H9 (cell line): ENCODE results near the gene CAMTA1. TPM values are rescaled to one million over a fixed set of nuclear protein-coding genes. Genes with fewer than 3 reads are reported as not detected.
A peak's percentile ranks its signal among the peaks of the same experiment; 100 is the strongest.

Source experiments
- DNase-seq: peaks from one replicate; pipeline ENCODE4 v3.0.0-alpha.2; 2017
- H2AFZ ChIP-seq: one replicate; pipeline ENCODE4 v1.6.1; 2013; ENCODE audit warnings: mild to moderate bottlenecking, low read length, control low read depth, moderate library complexity
- H2AK5ac ChIP-seq: 2 replicates; pipeline ENCODE4 v1.6.1; 2013; ENCODE audit warnings: low read length, control low read depth, mixed read lengths; ENCODE audit not compliant: insufficient read length
- H2BK120ac ChIP-seq: one replicate; pipeline ENCODE4 v1.6.1; 2013; ENCODE audit warnings: low read depth, mild to moderate bottlenecking, low read length, control low read depth, inconsistent platforms; ENCODE audit not compliant: poor library complexity, severe bottlenecking
- H2BK12ac ChIP-seq: 2 replicates; pipeline ENCODE4 v1.6.1; 2013; ENCODE audit warnings: low read length, control low read depth, mixed read lengths, low read depth; ENCODE audit not compliant: insufficient read length
- H2BK15ac ChIP-seq: 2 replicates; pipeline ENCODE4 v1.6.1; 2013; ENCODE audit warnings: low read depth, low read length, control low read depth
- H2BK20ac ChIP-seq: one replicate; pipeline ENCODE4 v1.6.1; 2013; ENCODE audit warnings: low read depth, mild to moderate bottlenecking, low read length, control low read depth, inconsistent platforms; ENCODE audit not compliant: poor library complexity, severe bottlenecking
- H2BK5ac ChIP-seq: 2 replicates; pipeline ENCODE4 v1.6.1; 2013; ENCODE audit warnings: low read length, control low read depth, mixed read lengths; ENCODE audit not compliant: insufficient read length
- H3K14ac ChIP-seq: 2 replicates; pipeline ENCODE4 v1.6.1; 2013; ENCODE audit warnings: low read length, control low read depth; ENCODE audit not compliant: insufficient read depth
- H3K18ac ChIP-seq: 2 replicates; pipeline ENCODE4 v1.6.1; 2013; ENCODE audit warnings: low read depth, mild to moderate bottlenecking, mixed read lengths, low read length, control low read depth; ENCODE audit not compliant: insufficient read length
- H3K23ac ChIP-seq: 2 replicates; pipeline ENCODE4 v1.6.1; 2013; ENCODE audit warnings: low read length, control low read depth, mixed read lengths, low read depth; ENCODE audit not compliant: insufficient read length
- H3K23me2 ChIP-seq: 2 replicates; pipeline ENCODE4 v1.6.1; 2013; ENCODE audit warnings: low read depth, mild to moderate bottlenecking, mixed read lengths, low read length, control low read depth; ENCODE audit not compliant: insufficient read length, poor library complexity, severe bottlenecking
- H3K27ac ChIP-seq: 2 replicates; pipeline ENCODE4 v1.5.1; 2013; ENCODE audit warnings: low read length, control low read depth, mixed read lengths, low read depth; ENCODE audit not compliant: insufficient read length
- H3K27me3 ChIP-seq: 2 replicates; pipeline ENCODE4 v1.6.1; 2013; ENCODE audit warnings: low read length, control low read depth, inconsistent platforms; ENCODE audit not compliant: insufficient read depth
- H3K4ac ChIP-seq: 2 replicates; pipeline ENCODE4 v1.6.1; 2013; ENCODE audit warnings: low read depth, mild to moderate bottlenecking, control low read depth, inconsistent platforms, low read length, moderate library complexity
- H3K4me1 ChIP-seq: 2 replicates; pipeline ENCODE4 v1.6.1; 2013; ENCODE audit warnings: low read length, control low read depth, inconsistent platforms; ENCODE audit not compliant: insufficient read depth
- H3K4me2 ChIP-seq: 2 replicates; pipeline ENCODE4 v1.6.1; 2013; ENCODE audit warnings: low read length, control low read depth, mixed read lengths; ENCODE audit not compliant: insufficient read length, insufficient read depth
- H3K56ac ChIP-seq: 2 replicates; pipeline ENCODE4 v1.6.1; 2013; ENCODE audit warnings: low read depth, mild to moderate bottlenecking, mixed read lengths, low read length, control low read depth; ENCODE audit not compliant: insufficient read length
- H3K79me1 ChIP-seq: 2 replicates; pipeline ENCODE4 v1.6.1; 2013; ENCODE audit warnings: low read depth, mild to moderate bottlenecking, moderate library complexity, low read length, control low read depth, inconsistent platforms; ENCODE audit not compliant: insufficient read depth, poor library complexity, severe bottlenecking
- H3K79me2 ChIP-seq: 2 replicates; pipeline ENCODE4 v1.6.1; 2013; ENCODE audit warnings: low read length, control low read depth, inconsistent platforms; ENCODE audit not compliant: insufficient read depth
- H3K9ac ChIP-seq: 2 replicates; pipeline ENCODE4 v1.6.1; 2013; ENCODE audit warnings: low read length, control low read depth, mixed read lengths; ENCODE audit not compliant: insufficient read length; ENCODE audit errors: extremely low read depth
- H3K9me3 ChIP-seq: one replicate; pipeline ENCODE4 v1.6.1; 2013; ENCODE audit warnings: low read depth, low read length, inconsistent platforms; ENCODE audit not compliant: control insufficient read depth
- H3T11ph ChIP-seq: one replicate; pipeline ENCODE4 v1.6.1; 2013; ENCODE audit warnings: mild to moderate bottlenecking, low read length, control low read depth, inconsistent platforms
- H4K20me1 ChIP-seq: one replicate; pipeline ENCODE4 v1.6.1; 2013; ENCODE audit not compliant: control insufficient read depth, insufficient read length, insufficient read depth
- H4K5ac ChIP-seq: 2 replicates; pipeline ENCODE4 v1.6.1; 2013; ENCODE audit warnings: low read depth, mild to moderate bottlenecking, mixed read lengths, low read length, control low read depth; ENCODE audit not compliant: insufficient read length
- H4K8ac ChIP-seq: replicated peaks from 2 replicates; pipeline ENCODE4 v1.6.1; 2013; ENCODE audit warnings: low read length, control low read depth, mixed read lengths, low read depth; ENCODE audit not compliant: insufficient read length
- H4K91ac ChIP-seq: 2 replicates; pipeline ENCODE4 v1.6.1; 2013; ENCODE audit warnings: low read depth, mild to moderate bottlenecking, moderate library complexity, mixed read lengths, low read length, control low read depth; ENCODE audit not compliant: insufficient read length
- H3K27ac Mint-ChIP-seq, 3 experiments: 2 replicates in 2 of 3; 3 replicates in 1 of 3; pipeline ENCODE4 v1.8.0; 2020 to 2021; ENCODE audit warnings: mixed read lengths in 3 of 3, mild to moderate bottlenecking in 1 of 3, moderate library complexity in 1 of 3
- H3K27me3 Mint-ChIP-seq: 2 replicates; pipeline ENCODE4 v1.8.0; 2021; ENCODE audit warnings: low read depth, mild to moderate bottlenecking, moderate library complexity, mixed read lengths
- H3K36me3 Mint-ChIP-seq, 3 experiments: 2 replicates in 2 of 3; 3 replicates in 1 of 3; pipeline ENCODE4 v1.8.0; 2020 to 2021; ENCODE audit warnings: low read depth in 3 of 3, mixed read lengths in 3 of 3; ENCODE audit not compliant: insufficient read depth in 1 of 3
- H3K4me1 Mint-ChIP-seq, 2 experiments: 2 replicates each; pipeline ENCODE4 v1.8.0; 2020; ENCODE audit warnings: mixed read lengths in 2 of 2
- H3K4me3 Mint-ChIP-seq, 2 experiments: 2 replicates in 1 of 2; 3 replicates in 1 of 2; pipeline ENCODE4 v1.8.0; 2020 to 2021; ENCODE audit warnings: mild to moderate bottlenecking in 2 of 2, mixed read lengths in 2 of 2, moderate library complexity in 1 of 2
- H3K9me3 Mint-ChIP-seq, 2 experiments: 2 replicates in 1 of 2; 3 replicates in 1 of 2; pipeline ENCODE4 v1.8.0; 2020; ENCODE audit warnings: mild to moderate bottlenecking in 2 of 2, mixed read lengths in 2 of 2, moderate library complexity in 1 of 2
- CTCF ChIP-seq: fragments of 200-600 bp; sonication (generic); conservative IDR thresholded peaks from 3 replicates; pipeline ENCODE4 v1.8.0; 2021; ENCODE audit warnings: antibody characterized with exemption, mild to moderate bottlenecking
- WGBS: extraction: QIAGEN DNeasy Blood & Tissue Kit; methylation state at CpG from one replicate; pipeline ENCODE4 v1.1.7; 2013; ENCODE audit warnings: missing lambda C conversion rate, low lambda C conversion rate, mixed read lengths; ENCODE audit not compliant: insufficient read length; ENCODE audit errors: extremely low coverage; 5-methylcytosine and 5-hydroxymethylcytosine counted together
- total RNA-seq: library from RNA; stranded (reverse); gene quantifications from 2 replicates; pipeline ENCODE4 v1.2.1, GENCODE V29; 2021

The CAMTA1 gene
- total RNA-seq, 1 experiment from 2014 or later: 115 TPM

GRCh38 chr1:7640920-7641585 is 855.8 kb downstream of the CAMTA1 start:
- H3K27ac ChIP-seq: no peak overlapping the region
- no peak overlapping the region for H2BK120ac ChIP-seq
- no peak overlapping the region for H2BK12ac ChIP-seq
- no peak overlapping the region for H4K5ac ChIP-seq
- no peak overlapping the region for H3K4me2 ChIP-seq
- WGBS: no CpG with 5 or more reads among the region's 18 CpGs
- Mint-ChIP-seq H3K4me3 (no peak overlapping the region; a peak in 1 of 5 replicates), H3K27ac (peak overlapping the region in 2 of 3 experiments; percentile 41 to 71; a peak in 3 of 7 replicates), H3K4me1 (peaks cover 10 to 34% of the 10 kb centered on the region in 2 experiments), H3K27me3 (peaks cover 2% of the 10 kb centered on the region; the same call in 1 of the 2 replicates), H3K9me3 (no peaks in the 10 kb centered on the region), H3K36me3 (no peaks in the 10 kb centered on the region)
- H4K91ac ChIP-seq: no peak overlapping the region
- H3K56ac ChIP-seq: no peak overlapping the region
- no peaks in the 10 kb centered on the region for H3K79me1 ChIP-seq
- H3K9me3 ChIP-seq: no peaks in the 10 kb centered on the region
- no peak overlapping the region for H3K18ac ChIP-seq
- no peak overlapping the region for H2BK15ac ChIP-seq
- no peak overlapping the region for H3K14ac ChIP-seq
- no peak overlapping the region for H2AK5ac ChIP-seq
- no peak overlapping the region for H3K23ac ChIP-seq
- no peaks in the 10 kb centered on the region; the same call in 1 of the 2 replicates for H3K4me1 ChIP-seq
- DNase-seq: no peak
- no peak overlapping the region for H4K8ac ChIP-seq
- H3K79me2 ChIP-seq: no peaks in the 10 kb centered on the region
- H4K20me1 ChIP-seq: peaks cover 5% of the 10 kb centered on the region
- H3T11ph ChIP-seq: no peak overlapping the region
- no peak overlapping the region for H3K4ac ChIP-seq
- no peak overlapping the region for H2BK20ac ChIP-seq
- H3K27me3 ChIP-seq: no peaks in the 10 kb centered on the region
- no peak overlapping the region for H2AFZ ChIP-seq
- no peak overlapping the region for H3K9ac ChIP-seq
- H3K23me2 ChIP-seq: no peaks in the 10 kb centered on the region
- H2BK5ac ChIP-seq: no peak overlapping the region
- TF ChIP-seq CTCF: no peak
